ENCODE measurements around the gene TIAM1.

- TF ChIP-seq CTCF (conservative IDR thresholded peaks at IDR 0.05 in 1 of 2, IDR thresholded peaks at IDR 0.05 in 1 of 2; ENCODE audit: extremely low read depth in 1 of 2, insufficient read depth in 1 of 2, low read depth in 1 of 2, low read length in 2 of 2) (no peak), EZH2 (IDR thresholded peaks at IDR 0.05; ENCODE audit: borderline replicate concordance, low read length) (no peak)
These were observed 53.3 kb downstream of the TIAM1 start for GRCh38 chr21:31290765-31291164.

All from mammary epithelial cell (primary cell).